B cell (primary cell): ENCODE data around the gene PLXDC1.

Source experiments
- CTCF ChIP-seq: fragments of 200-600 bp; IDR thresholded peaks from one replicate; pipeline ENCODE4 v1.8.0; 2022; ENCODE audit warnings: antibody characterized with exemption, mild to moderate bottlenecking
- EZH2 ChIP-seq: IDR thresholded peaks from 2 replicates; pipeline ENCODE4 v1.6.1; 2012; ENCODE audit warnings: borderline replicate concordance, low read depth, mild to moderate bottlenecking, moderate library complexity, low read length; ENCODE audit not compliant: insufficient read depth, poor library complexity, severe bottlenecking

GRCh38 chr17:39104046-39104445 lies 47.4 kb downstream of the PLXDC1 start:
- TF ChIP-seq CTCF (no peak), EZH2 (no peak)
